ENCODE data around the gene CA10. TPM values are rescaled to one million over a fixed set of nuclear protein-coding genes. Genes with fewer than 3 reads are reported as not detected.
A peak's percentile ranks its signal among the peaks of the same experiment; 100 is the strongest.

The CA10 gene
- total RNA-seq, 4 donors from 2014 or later, result not detected

DNA sequence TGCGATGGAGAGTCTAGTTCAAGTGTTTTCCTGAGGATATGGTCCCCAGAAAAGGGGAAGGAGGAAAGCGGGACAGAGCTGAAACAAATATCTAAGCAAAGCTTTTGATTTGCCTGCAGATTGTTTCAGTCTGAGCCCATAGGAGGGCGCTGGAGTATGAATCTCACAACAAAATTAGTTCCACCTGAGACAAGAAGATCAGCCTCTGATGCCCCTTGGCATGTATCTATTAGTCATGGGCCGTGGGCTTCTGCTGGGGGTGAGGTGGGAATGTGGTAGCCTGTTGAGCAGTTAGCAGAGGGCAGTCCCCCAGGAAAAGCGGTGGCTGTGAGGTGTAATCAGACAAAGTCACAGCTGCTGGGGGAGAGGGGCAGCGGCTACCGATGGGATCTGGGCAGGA is 446.9 kb downstream of the CA10 start:
- ATAC-seq (ENCODE audit: low FRiP score) (no peak), DNase-seq (ENCODE audit: low spot score) (no peak)
- TF ChIP-seq, protein P1, sequence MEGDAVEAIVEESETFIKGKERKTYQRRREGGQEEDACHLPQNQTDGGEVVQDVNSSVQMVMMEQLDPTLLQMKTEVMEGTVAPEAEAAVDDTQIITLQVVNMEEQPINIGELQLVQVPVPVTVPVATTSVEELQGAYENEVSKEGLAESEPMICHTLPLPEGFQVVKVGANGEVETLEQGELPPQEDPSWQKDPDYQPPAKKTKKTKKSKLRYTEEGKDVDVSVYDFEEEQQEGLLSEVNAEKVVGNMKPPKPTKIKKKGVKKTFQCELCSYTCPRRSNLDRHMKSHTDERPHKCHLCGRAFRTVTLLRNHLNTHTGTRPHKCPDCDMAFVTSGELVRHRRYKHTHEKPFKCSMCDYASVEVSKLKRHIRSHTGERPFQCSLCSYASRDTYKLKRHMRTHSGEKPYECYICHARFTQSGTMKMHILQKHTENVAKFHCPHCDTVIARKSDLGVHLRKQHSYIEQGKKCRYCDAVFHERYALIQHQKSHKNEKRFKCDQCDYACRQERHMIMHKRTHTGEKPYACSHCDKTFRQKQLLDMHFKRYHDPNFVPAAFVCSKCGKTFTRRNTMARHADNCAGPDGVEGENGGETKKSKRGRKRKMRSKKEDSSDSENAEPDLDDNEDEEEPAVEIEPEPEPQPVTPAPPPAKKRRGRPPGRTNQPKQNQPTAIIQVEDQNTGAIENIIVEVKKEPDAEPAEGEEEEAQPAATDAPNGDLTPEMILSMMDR (IDR thresholded peaks at IDR 0.05), result no peak

DNA sequence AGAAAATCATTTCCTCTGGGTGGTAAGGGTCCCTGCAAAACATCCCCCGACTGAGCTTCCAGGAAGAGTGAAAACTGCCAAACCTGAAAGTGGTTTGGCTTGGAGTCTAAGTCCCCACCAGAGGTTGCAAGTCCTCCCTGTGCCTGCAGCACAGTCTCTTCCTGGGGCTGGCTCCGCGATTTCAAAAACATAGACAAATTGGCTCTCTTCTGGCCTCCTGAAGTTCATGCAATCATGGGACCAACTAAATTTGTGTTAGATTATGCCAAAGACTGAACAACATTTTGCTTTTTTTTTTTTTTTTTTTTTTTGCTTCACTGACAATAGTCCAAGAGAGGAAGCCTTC is 447.9 kb downstream of the CA10 start:
- no peak for ATAC-seq (ENCODE audit: low FRiP score)

DNA sequence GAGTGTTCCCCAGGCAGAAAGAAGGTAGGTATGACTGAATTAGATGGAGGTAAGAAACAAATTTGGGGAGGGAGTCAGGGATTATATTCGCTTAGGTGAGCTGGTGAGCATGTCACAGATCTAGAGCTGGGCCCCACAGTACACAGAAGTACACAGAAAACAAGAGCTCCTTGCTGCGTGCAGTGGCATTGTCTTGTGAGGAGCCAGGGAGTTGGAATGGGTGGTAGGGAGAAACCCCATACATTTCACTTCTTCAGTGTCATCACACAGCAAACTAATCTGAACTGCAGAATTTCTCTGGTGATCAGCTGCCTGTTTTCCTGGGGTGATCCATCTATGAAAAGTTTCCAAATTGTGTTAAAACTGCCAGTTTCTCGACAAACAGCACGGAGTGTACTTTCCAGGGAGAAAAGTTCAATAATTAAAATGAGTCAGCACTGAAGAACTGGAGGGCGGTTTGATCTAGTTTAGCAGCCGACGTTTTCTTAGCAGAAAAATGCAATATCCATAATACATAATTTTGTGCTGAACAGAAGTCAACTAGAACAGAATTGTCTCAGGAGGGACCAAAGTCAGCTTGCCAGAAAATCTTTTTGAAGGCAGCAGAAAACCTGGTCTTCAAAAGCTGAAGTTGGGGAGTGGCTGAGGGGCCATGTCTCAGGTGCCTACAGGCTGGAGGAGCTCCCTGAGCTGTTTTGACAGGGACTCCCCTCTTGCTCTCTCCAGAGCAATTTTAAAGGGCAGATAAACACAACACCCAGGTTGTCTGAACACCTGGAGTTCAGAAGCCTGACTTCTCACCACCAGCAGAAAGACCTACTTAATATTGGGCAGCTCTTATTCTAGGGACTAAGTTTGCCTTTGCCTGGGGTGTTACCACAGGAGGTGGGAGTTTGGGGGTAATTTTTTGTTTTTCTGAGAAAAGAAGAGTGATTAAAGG is 448.6 kb downstream of the CA10 start:
- no peak for DNase-seq (ENCODE audit: low spot score)
- peak; percentile 76 for ATAC-seq (ENCODE audit: low FRiP score)
- TF ChIP-seq, protein P1 (IDR thresholded peaks at IDR 0.05), result no peak

More for the DNA sequence above, 447.9 kb downstream of the CA10 start:
- TF ChIP-seq, protein P1 (IDR thresholded peaks at IDR 0.05), result no peak
- DNase-seq (ENCODE audit: low spot score), result no peak

DNA sequence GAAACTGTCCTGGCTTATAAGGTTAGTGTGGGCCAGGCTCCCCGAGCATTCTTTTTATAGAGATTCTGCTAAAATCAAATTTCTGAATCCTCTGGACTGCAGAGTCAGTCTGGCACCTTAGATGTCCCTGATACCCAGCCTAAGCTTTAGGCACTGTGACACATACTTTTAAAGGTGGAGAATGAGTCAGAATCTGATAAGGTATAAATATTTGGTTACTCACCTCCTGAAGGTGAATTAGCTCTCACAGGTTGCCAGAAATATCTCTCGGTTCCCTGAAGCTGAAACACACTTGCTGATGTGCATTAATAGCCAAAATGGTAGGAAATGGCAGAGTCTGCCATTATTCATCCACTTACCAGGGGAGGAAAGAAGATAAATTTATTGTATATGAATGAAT is 451.3 kb downstream of the CA10 start:
- ATAC-seq (ENCODE audit: low FRiP score), result no peak
- DNase-seq (ENCODE audit: low spot score), result no peak
- TF ChIP-seq, protein P1 (IDR thresholded peaks at IDR 0.05), result no peak

DNA sequence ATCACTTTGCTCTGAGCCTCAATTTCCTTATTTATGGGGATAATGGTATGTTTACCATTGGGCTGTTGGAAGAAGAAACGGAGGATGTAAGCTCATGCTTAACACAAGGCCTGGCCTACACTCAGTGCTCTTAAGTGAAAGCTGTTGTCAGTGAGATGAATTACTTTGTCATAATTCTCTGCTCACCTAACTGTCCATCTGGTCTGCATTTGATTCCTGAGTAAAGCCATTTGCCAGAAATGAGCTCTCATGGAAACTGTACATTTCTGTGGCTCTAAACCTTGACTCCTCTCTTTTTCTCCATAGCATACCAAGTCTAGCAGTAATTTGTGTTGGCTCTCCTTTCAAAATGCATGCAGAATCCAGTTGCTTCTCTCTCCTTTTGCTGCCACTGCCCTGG is 452.4 kb downstream of the CA10 start:
- TF ChIP-seq, protein P1 (IDR thresholded peaks at IDR 0.05), result no peak

DNA sequence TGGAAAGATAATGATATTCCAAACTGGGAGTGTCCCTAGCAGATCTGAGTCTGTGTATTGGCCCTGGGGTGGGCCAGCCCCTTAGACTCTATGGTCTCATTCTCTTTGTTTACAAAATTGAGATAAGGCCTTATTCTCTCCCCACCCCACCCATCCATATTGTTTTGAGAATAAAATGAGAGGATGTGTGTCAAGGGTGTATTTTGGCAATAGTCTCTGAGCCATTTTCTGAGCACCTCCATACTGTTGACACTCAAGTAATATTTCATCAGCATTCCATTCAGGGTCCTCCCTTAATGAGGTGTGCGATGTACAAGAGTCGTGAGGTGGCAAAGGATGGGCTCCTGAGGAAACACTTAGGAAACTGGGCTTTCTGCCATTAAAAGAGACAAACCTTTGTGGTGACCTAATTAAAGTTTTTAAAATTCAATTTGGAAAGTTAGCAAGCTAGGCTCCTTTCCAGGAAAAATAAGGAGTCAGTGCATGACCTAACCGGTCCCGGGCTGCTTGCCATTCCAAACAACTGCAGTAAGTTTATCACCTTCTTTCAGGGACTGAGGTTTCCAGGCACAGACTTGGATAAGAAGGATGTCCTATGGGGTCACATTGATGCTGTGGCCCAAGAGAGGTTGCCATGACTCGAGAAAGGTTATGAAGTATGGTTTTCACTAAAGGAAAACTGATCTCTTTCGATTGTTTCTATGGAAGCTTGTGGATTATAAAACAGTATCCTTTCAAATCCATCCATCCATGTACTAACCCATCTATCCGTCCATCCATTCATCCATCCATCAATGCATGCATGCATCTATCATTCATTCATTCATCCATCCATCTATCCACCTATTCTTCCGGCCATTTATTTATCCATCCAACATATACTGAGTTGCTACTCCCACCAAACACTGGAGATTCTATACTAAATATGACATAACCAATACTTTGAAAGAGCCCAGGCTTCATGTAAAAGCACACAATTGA is 454.9 kb downstream of the CA10 start:
- TF ChIP-seq, protein P1 (IDR thresholded peaks at IDR 0.05), result no peak
- DNase-seq (ENCODE audit: low spot score), result no peak
- ATAC-seq (ENCODE audit: low FRiP score), result peak; percentile 81

More for the DNA sequence above, 452.4 kb downstream of the CA10 start:
- DNase-seq (ENCODE audit: low spot score), result no peak
- no peak for ATAC-seq (ENCODE audit: low FRiP score)
